IMR-90 (cell line): ENCODE data around the gene HSPB7. TPM values are rescaled to one million over a fixed set of nuclear protein-coding genes. Genes with fewer than 3 reads are reported as not detected.

Experiments used
- ATAC-seq: fragments of 200-7000 bp; cut with Tn5 transposase; 2 replicates; pipeline ENCODE4 v1.9.1; 2020; ENCODE audit warnings: low read depth, mild to moderate bottlenecking, moderate library complexity
- BruUV-seq: library from RNA; stranded (reverse); fragments of 400-500 nt; replicated peaks from 2 replicates; lab custom pipeline; 2021; lab: Mats Ljungman, UMichigan
- CTCF ChIA-PET: fragments of 300-600 bp; formaldehyde crosslinking; extraction: SDS; loops from one replicate; lab custom pipeline; 2021; ENCODE audit warnings: antibody characterized with exemption; lab: Yijun Ruan, JAX
- POLR2A ChIA-PET: fragments of 300-600 bp; sonication (Branson Sonifier 250); formaldehyde crosslinking; loops from one replicate; lab custom pipeline; 2022; ENCODE audit warnings: antibody characterized with exemption; ENCODE audit not compliant: unreplicated experiment; lab: Charles Lee
- DNase-seq: peaks from one replicate; pipeline ENCODE4 v3.0.0; 2013
- H2AFZ ChIP-seq: replicated peaks from 2 replicates; pipeline ENCODE3; 2013; ENCODE audit warnings: low read length, mild to moderate bottlenecking; ENCODE audit not compliant: poor library complexity
- H2AK5ac ChIP-seq: 2 replicates; pipeline ENCODE4 v1.6.1; 2013; ENCODE audit warnings: low read depth, low read length, inconsistent platforms
- H2AK9ac ChIP-seq: replicated peaks from 2 replicates; pipeline ENCODE3; 2013; ENCODE audit warnings: mild to moderate bottlenecking, low read depth, low read length, moderate library complexity; ENCODE audit not compliant: poor library complexity
- H2BK120ac ChIP-seq: 2 replicates; pipeline ENCODE4 v1.6.1; 2013; ENCODE audit warnings: low read depth, low read length, inconsistent platforms
- H2BK15ac ChIP-seq: 3 replicates; pipeline ENCODE4 v1.6.1; 2013; ENCODE audit warnings: low read depth, low read length, inconsistent platforms
- H2BK20ac ChIP-seq: 2 replicates; pipeline ENCODE4 v1.6.1; 2013; ENCODE audit warnings: low read depth, mild to moderate bottlenecking, inconsistent platforms, low read length, moderate library complexity
- H2BK5ac ChIP-seq: 2 replicates; pipeline ENCODE4 v1.6.1; 2013; ENCODE audit warnings: mild to moderate bottlenecking, low read depth, low read length, inconsistent platforms; ENCODE audit not compliant: poor library complexity, severe bottlenecking
- H3K14ac ChIP-seq: replicated peaks from 2 replicates; pipeline ENCODE4 v1.6.1; 2013; ENCODE audit warnings: low read depth, low read length, inconsistent platforms
- H3K18ac ChIP-seq: 2 replicates; pipeline ENCODE4 v1.6.1; 2013; ENCODE audit warnings: low read depth, low read length, control low read depth
- H3K23ac ChIP-seq: 2 replicates; pipeline ENCODE4 v1.6.1; 2013; ENCODE audit warnings: low read depth, low read length, inconsistent platforms
- H3K27ac ChIP-seq: 2 replicates; pipeline ENCODE4 v1.5.1; 2013; ENCODE audit warnings: mild to moderate bottlenecking, control low read depth, low read length; ENCODE audit not compliant: insufficient read depth
- H3K27me3 ChIP-seq: 2 replicates; pipeline ENCODE4 v1.6.1; 2013; ENCODE audit warnings: low read length; ENCODE audit not compliant: control insufficient read depth, insufficient read depth
- H3K36me3 ChIP-seq: 2 replicates; pipeline ENCODE4 v1.6.1; 2013; ENCODE audit warnings: low read length, mixed read lengths; ENCODE audit not compliant: control insufficient read depth, insufficient read depth
- H3K4ac ChIP-seq: 2 replicates; pipeline ENCODE4 v1.6.1; 2013; ENCODE audit warnings: low read depth, low read length, inconsistent platforms
- H3K4me1 ChIP-seq: 2 replicates; pipeline ENCODE4 v1.6.1; 2013; ENCODE audit warnings: low read length, mixed read lengths; ENCODE audit not compliant: control insufficient read depth, insufficient read depth
- H3K4me2 ChIP-seq: 2 replicates; pipeline ENCODE4 v1.6.1; 2013; ENCODE audit warnings: low read depth, mild to moderate bottlenecking, control low read depth, low read length, moderate library complexity
- H3K4me3 ChIP-seq: 2 replicates; pipeline ENCODE4 v1.5.1; 2013; ENCODE audit warnings: low read depth, mild to moderate bottlenecking, control low read depth, low read length, moderate library complexity; ENCODE audit not compliant: insufficient read depth
- H3K56ac ChIP-seq: 2 replicates; pipeline ENCODE4 v1.6.1; 2013; ENCODE audit warnings: low read length, inconsistent platforms; ENCODE audit not compliant: insufficient read depth; ENCODE audit errors: extremely low read depth
- H3K79me1 ChIP-seq, 2 experiments: 2 replicates each; pipeline ENCODE4 v1.6.1; 2013; ENCODE audit warnings: low read length in 2 of 2, inconsistent platforms in 1 of 2, low read depth in 1 of 2
- H3K9ac ChIP-seq: 2 replicates; pipeline ENCODE4 v1.6.1; 2013; ENCODE audit warnings: low read depth, low read length, control low read depth
- H3K9me1 ChIP-seq: 2 replicates; pipeline ENCODE4 v1.6.1; 2013; ENCODE audit warnings: low read length, inconsistent platforms; ENCODE audit not compliant: insufficient read depth
- H3K9me3 ChIP-seq: 2 replicates; pipeline ENCODE4 v1.6.1; 2013; ENCODE audit warnings: low read length; ENCODE audit not compliant: control insufficient read depth, insufficient read depth
- H4K20me1 ChIP-seq: 2 replicates; pipeline ENCODE4 v1.6.1; 2013; ENCODE audit warnings: low read length, inconsistent platforms; ENCODE audit not compliant: insufficient read depth
- H4K5ac ChIP-seq: 2 replicates; pipeline ENCODE4 v1.6.1; 2013; ENCODE audit warnings: mild to moderate bottlenecking, low read depth, low read length, control low read depth
- H4K8ac ChIP-seq, 2 experiments: 2 replicates each; pipeline ENCODE4 v1.6.1; 2013; ENCODE audit warnings: low read depth in 2 of 2, low read length in 2 of 2, control low read depth in 1 of 2, inconsistent platforms in 1 of 2
- H4K91ac ChIP-seq: 2 replicates; pipeline ENCODE4 v1.6.1; 2013; ENCODE audit warnings: low read depth, low read length, inconsistent platforms; ENCODE audit not compliant: insufficient read depth
- BHLHE40 ChIP-seq: fragments of 150-350 bp; IDR thresholded peaks from 2 replicates; pipeline ENCODE4 v1.6.1; 2016; ENCODE audit warnings: mild to moderate bottlenecking, low read depth, low read length
- CEBPB ChIP-seq: IDR thresholded peaks from 2 replicates; pipeline ENCODE4 v1.6.1; 2012; ENCODE audit warnings: low read depth, low read length, improper control_type of control experiment
- CHD1 ChIP-seq: IDR thresholded peaks from 2 replicates; pipeline ENCODE4 v1.6.1; 2012; ENCODE audit warnings: low read depth, low read length, improper control_type of control experiment
- CTCF ChIP-seq: conservative IDR thresholded peaks from 2 replicates; pipeline ENCODE4 v1.5.1; 2012; ENCODE audit warnings: mild to moderate bottlenecking, low read depth, low read length, improper control_type of control experiment
- ELK1 ChIP-seq: fragments of 150-350 bp; IDR thresholded peaks from 2 replicates; pipeline ENCODE4 v1.6.1; 2016; ENCODE audit warnings: low read depth, mild to moderate bottlenecking, low read length, moderate library complexity, borderline replicate concordance
- FOS ChIP-seq: fragments of 150-350 bp; IDR thresholded peaks from 2 replicates; pipeline ENCODE4 v1.6.1; 2016; ENCODE audit warnings: low read depth, low read length
- MAZ ChIP-seq: IDR thresholded peaks from 2 replicates; pipeline ENCODE4 v1.6.1; 2012; ENCODE audit warnings: low read depth, mild to moderate bottlenecking, low read length, improper control_type of control experiment, moderate library complexity, borderline replicate concordance
- MXI1 ChIP-seq: IDR thresholded peaks from 2 replicates; pipeline ENCODE4 v1.6.1; 2012; ENCODE audit warnings: low read depth, mild to moderate bottlenecking, low read length, moderate library complexity, borderline replicate concordance
- NFE2L2 ChIP-seq: fragments of 150-350 bp; IDR thresholded peaks from 2 replicates; pipeline ENCODE4 v1.6.1; 2016; ENCODE audit warnings: low read depth, mild to moderate bottlenecking, low read length
- POLR2A ChIP-seq: IDR thresholded peaks from 2 replicates; pipeline ENCODE4 v1.6.1; 2012; ENCODE audit warnings: mild to moderate bottlenecking, low read depth, low read length
- RAD21 ChIP-seq: IDR thresholded peaks from 2 replicates; pipeline ENCODE4 v1.6.1; 2012; ENCODE audit warnings: low read length, improper control_type of control experiment
- RCOR1 ChIP-seq: IDR thresholded peaks from 2 replicates; pipeline ENCODE4 v1.6.1; 2012; ENCODE audit warnings: mild to moderate bottlenecking, low read length, improper control_type of control experiment; ENCODE audit not compliant: insufficient replicate concordance
- RFX5 ChIP-seq: IDR thresholded peaks from 2 replicates; pipeline ENCODE4 v1.8.0; 2012; ENCODE audit warnings: low read depth, mild to moderate bottlenecking, low read length, moderate library complexity
- SMC3 ChIP-seq: fragments of 150-350 bp; IDR thresholded peaks from 2 replicates; pipeline ENCODE4 v1.6.1; 2016; ENCODE audit warnings: low read depth, mild to moderate bottlenecking, antibody characterized with exemption, low read length, moderate library complexity
- USF2 ChIP-seq: fragments of 150-350 bp; IDR thresholded peaks from 2 replicates; pipeline ENCODE4 v1.6.1; 2017; ENCODE audit warnings: mild to moderate bottlenecking, antibody characterized with exemption, low read length, low read depth
- WGBS, 2 experiments: methylation state at CpG; one replicate each; pipeline versions ENCODE4 v1.1.5 to v1.1.7; 2013; ENCODE audit warnings: missing lambda C conversion rate in 2 of 2; ENCODE audit not compliant: insufficient read length in 1 of 2; ENCODE audit errors: extremely low coverage in 2 of 2; 5-methylcytosine and 5-hydroxymethylcytosine counted together
- dilution Hi-C: fragments of 300-500 bp; cut with HindIII; formaldehyde crosslinking; loops from one replicate; pipeline ENCODE4 v1.14.3; 2018; ENCODE audit warnings: low sequenced_read_pairs; ENCODE audit not compliant: unreplicated experiment
- in situ Hi-C: fragments of 300-500 bp; cut with MboI; formaldehyde crosslinking; loops from 3 replicates; pipeline ENCODE4 v1.14.3; 2019; ENCODE audit warnings: low sequenced_read_pairs, inconsistent platforms, mixed read lengths
- intact Hi-C: fragments of 100-400 bp; cut with micrococcal nuclease; formaldehyde crosslinking; loops from 2 replicates; pipeline ENCODE4 v1.10.0; 2022
- polyA plus RNA-seq, 3 experiments: library from polyadenylated mRNA; depleted of rRNA; stranded (reverse); fragments of >200 nt; gene quantifications; 2 replicates each; pipeline ENCODE4 v1.2.3, GENCODE V29; 2012; ENCODE audit warnings: low replicate concordance in 1 of 3
- total RNA-seq: library from RNA; depleted of rRNA; stranded (reverse); fragments of >200 nt; gene quantifications from 2 replicates; pipeline ENCODE4 v1.2.3, GENCODE V29; 2012

HSPB7 gene
- total and polyA plus RNA-seq, 2 of the 4 experiments (the other 2 are of a cell fraction): 0.54 to 3.0 TPM

GRCh38 chr1:16042096-16042495, 24.3 kb upstream of the HSPB7 start:
- DNase-seq: no peak
- no peak overlapping the region for H3K4ac ChIP-seq
- H3K36me3 ChIP-seq: no peaks in the 10 kb centered on the region
- ChIA-PET CTCF (no interaction called here), POLR2A (no interaction called here)
- dilution Hi-C loops (no loop called here), in situ Hi-C loops (no loop called here), intact Hi-C loops (no loop called here)
- no peak overlapping the region for H2BK120ac ChIP-seq
- peak overlapping the region; percentile 43 for H2AFZ ChIP-seq
- no peak overlapping the region for H3K14ac ChIP-seq
- H2AK9ac ChIP-seq: no peak overlapping the region
- H2BK5ac ChIP-seq: no peak overlapping the region
- H3K18ac ChIP-seq: no peak overlapping the region
- no peak overlapping the region for H3K23ac ChIP-seq
- no peak overlapping the region for H3K9ac ChIP-seq
- no peak overlapping the region for H2BK15ac ChIP-seq
- no CpG with 5 or more reads among the region's 9 CpGs for WGBS, 2 experiments
- no peaks in the 10 kb centered on the region for H3K9me1 ChIP-seq
- no peak overlapping the region for H3K4me2 ChIP-seq
- H3K79me1 ChIP-seq: no peaks in the 10 kb centered on the region
- no peak overlapping the region for H2BK20ac ChIP-seq
- no TSS peak for BruUV-seq
- H4K5ac ChIP-seq: no peak overlapping the region
- H3K9me3 ChIP-seq: no peaks in the 10 kb centered on the region
- peaks cover 43% of the 10 kb centered on the region for H3K27me3 ChIP-seq
- TF ChIP-seq MXI1 (no peak), RFX5 (no peak), CEBPB (no peak), CHD1 (no peak), ELK1 (no peak), BHLHE40 (no peak), USF2 (no peak), FOS (no peak), SMC3 (no peak), CTCF (no peak), POLR2A (no peak), RCOR1 (no peak), RAD21 (no peak), NFE2L2 (no peak), MAZ (no peak)
- H4K20me1 ChIP-seq: no peaks in the 10 kb centered on the region
- no peak overlapping the region for H3K27ac ChIP-seq
- H4K91ac ChIP-seq: no peak overlapping the region
- no peak overlapping the region for H2AK5ac ChIP-seq
- H3K56ac ChIP-seq: no peak overlapping the region
- no peaks in the 10 kb centered on the region for H3K4me1 ChIP-seq
- no peak overlapping the region for H3K4me3 ChIP-seq
- no peak for ATAC-seq
- no peak overlapping the region for H4K8ac ChIP-seq
